NK-92 (cell line): ENCODE measurements around the gene SFXN1.

Experiments
- DNase-seq: peaks from one replicate; lab custom pipeline; 2025; ENCODE audit not compliant: unreplicated experiment; lab: John Stamatoyannopoulos, UW

SFXN1 gene

DNA sequence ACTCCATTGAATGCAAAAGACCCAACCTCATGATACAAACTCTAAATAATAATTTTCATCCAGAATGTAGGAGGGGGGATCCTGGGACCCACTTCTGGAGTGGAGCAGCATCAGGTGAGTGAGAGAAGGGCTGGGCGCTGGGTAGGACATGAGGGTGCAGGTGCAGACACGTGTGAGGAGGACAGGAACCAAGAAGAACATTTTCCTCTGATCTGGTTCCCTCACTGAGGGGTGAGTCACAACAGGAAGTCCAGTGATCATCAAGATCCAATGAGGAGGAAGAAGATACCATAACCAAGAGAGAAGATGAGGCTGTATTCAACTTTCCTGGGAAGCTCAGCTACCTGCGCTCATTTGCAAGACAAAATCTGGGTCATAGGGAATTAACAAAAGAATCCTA lies 57.4 kb downstream of the SFXN1 start:
- no peak for DNase-seq

DNA sequence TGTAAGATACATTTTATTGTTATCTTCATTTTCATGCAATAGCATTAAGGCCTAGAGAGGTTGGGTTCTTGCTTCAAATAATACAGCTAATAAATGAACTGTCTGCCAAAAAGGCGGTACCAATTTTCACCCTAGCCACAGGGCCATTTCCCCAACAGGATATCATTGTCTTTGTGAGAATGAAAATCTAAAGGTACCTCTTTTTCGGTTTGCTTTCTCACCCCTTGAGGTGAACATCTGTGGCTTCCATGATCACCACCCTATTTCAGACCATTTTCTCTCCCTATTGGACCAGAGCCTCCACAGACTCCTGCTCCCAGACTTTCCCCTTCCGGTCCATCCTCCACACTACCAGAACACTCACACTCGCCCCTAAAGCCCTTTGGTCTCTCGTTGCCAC lies 60.2 kb downstream of the SFXN1 start:
- no peak for DNase-seq

DNA sequence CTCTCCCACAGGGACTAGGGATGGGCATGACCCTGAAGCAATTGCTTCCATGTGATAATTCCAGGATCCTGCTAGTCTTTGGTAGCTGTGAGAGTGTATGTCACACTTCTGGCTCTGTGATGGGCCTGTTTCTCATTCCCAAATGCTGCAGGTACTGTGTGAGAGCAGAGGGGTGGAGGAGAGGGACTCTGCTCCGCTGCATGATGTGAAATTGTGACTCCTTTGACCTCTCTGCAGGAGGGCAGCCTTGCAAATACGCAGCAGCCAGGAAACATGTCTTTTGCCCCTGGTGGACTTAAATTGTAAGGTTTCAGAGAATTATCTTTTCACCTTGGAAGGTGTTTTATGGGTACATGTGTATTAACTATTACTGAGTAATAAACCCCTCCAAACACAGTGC lies 61.6 kb downstream of the SFXN1 start:
- no peak for DNase-seq

DNA sequence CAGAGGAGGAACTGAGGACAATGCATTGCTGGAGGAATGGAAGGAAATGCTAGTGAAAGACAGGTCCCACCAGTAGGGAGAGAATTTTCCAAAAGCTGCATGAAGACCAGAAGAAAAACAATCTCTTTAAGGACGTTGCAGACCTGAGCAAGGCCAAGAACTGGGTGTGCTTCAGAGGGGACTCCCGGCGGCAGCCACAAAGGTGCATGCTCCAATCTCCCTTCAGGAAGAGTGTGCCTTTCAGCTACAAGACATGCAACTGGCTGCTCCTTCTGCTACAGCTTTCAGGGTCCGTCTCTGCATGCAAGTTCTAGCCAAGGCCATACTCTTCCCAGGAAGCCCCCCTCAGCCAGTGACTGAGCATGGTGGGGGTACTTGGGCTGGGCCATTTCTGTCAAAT lies 62.9 kb downstream of the SFXN1 start:
- no peak for DNase-seq

DNA sequence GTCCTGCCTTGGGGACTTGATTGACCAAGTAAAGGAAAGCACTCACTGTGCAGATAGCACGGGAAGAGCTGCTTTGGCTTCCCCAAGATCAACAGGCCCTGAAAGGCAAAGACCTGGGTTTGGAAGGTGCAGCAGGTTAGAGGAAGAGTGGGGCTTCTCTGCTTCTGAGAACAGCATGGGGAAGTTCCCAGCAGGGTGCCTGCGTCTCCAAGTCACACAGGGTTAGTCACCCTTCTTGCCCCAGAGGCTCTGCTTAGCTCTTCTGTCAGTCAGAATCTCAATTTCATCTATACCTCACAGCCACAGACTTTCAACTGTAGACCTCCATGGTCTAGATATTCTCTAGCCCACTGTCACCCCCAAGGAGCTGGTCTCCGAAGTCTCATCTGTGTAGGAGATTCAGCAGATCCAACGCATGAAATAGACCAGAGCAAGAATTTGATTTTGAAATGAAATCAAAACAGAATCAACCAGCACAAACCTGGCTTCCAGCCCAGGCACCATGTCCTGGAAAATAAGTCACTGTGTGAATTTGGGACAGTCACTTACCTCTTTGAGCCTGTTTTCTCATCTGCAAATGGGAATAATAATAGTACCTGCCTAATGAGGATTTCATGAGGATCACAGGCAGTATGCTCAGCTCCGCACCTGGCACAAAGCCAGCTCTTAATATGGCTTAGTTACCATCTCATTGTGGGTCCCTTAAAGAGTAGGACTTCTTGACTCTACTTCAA lies 64.0 kb downstream of the SFXN1 start:
- DNase-seq = no peak

DNA sequence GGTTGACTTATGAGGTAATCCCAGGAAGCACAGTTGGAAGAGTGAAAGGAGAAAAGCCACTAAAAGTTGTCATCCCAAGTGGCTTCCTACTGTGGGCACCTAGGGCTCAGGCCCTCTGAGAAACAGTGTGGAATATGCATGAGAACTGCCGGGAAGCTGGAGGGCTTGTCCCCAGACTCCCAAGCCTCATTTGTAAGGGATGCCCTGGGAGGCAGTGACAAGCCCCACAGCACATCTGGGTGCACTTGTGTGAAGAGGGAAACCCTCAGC lies 64.5 kb downstream of the SFXN1 start:
- no peak for DNase-seq

DNA sequence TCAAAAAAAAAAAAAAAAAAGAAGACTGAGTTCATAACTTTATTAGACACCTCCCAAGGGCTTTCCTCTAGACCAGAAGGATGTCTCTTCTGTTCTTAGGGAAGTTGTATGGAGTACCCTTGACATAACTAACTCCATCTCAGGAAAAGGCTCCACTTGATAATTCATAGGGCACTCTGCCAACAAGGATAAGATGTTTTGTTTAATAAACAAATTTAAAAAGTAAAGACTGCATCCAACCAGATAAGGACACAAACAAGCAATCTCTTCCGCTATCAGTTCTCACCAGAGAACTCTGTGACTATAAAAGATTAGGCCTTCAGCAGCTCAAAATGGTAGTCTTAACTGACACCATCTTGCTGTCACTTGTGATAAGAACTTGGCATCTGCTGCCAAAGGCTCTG lies 65.8 kb downstream of the SFXN1 start:
- no peak for DNase-seq

DNA sequence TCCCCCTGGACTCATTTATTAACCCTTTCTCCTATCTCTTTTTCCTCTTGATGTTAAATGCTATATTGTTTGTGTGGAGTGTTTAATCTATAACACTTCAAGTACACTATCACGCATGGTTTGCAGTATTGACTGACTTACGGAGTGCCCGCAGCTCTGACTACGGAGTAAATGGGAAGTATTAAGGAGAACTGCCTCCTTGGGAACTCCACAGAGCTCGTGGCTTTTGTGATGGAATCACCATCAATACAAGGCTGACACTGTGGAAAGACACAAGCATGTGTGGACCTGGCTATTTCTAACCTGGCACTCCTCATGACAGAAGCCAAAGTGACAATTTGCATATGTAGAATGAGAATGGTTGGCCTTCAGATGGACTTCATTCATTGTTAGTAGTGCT lies 66.2 kb downstream of the SFXN1 start:
- no peak for DNase-seq

DNA sequence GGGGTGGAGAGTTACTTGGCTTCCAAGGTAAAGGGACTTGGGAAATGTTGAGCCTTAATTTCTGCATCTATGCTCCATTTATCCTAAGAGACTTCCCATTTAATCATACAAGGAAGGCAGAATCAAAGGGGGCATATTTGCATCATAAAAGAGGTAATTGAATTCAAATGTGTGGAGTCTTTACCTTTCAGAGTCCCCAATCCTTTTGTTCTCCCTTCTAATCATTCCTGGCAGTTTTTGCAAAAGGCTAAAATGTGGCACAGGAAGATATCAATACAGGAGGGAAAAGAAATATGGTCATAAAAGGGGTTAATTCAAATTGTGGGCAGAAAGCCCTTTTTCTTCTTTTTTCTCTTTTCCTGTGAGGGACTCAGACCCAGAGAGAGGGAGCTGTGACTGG lies 69.5 kb downstream of the SFXN1 start:
- DNase-seq = no peak

DNA sequence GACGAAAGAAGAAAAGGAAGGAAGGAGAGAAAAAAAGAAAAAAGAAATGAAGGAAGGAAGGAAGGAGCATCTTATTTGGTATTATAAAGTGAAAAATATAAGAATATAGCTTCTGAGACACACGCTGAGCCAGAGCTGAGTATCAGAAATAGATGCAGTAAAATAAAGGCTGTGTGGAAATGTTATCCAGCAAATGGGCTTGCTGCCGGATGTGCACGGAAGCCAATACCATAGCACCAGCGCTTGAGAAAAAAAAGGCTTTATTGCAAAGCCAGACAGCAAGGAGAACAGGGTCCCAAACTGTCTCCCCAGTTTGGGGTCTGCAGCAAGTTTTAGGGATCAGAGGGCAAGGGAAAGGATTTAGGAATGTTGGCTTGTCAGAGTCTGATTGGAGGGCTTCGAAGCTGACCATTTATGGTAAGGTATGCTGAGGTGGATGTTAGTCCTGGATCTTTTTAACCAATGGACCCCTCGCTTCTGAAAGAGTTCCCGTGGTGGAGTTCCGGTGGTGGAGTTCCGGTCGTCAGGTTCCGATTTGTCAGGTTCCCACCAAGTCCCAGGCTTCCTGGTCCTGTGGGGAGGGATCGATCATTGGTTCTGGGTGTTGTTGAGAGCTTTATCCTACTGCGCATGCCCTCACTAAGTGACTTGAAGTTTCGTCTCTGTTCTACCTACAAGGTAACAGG lies 70.4 kb downstream of the SFXN1 start:
- no peak for DNase-seq

DNA sequence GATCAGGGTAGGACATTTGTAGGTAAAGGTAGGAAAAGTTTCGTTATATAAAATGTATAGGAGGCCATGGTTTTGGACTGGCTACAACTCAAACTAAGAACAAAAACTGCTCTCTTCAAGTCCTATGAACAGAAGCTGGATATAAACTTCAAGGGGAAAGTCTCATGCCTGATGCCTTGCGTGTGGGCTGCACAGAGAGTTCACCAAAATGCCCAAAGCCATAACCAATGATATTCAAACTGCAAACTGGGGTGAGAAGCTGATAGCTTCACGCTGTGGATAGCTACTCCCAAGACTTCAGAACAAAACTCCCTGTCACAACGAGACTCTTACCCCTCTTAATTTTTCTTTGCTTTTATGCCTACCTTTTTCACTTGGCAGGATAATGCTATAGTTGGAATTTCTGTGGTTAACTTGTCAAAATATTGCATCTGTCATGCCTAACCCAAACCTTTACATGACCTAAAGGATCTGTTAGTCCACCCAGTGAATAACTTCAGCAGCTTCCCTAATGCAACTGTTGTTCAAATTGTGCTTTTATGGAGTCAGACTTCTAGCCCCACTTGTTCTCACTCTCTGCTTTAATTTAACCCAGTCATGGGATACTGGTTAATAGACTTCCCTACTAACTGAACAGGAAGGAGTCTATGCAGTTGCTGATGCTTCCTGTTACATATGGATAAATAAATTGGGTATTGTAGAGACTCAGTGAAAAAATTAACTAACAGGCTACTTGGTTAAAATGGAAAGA lies 71.9 kb downstream of the SFXN1 start:
- DNase-seq = no peak

DNA sequence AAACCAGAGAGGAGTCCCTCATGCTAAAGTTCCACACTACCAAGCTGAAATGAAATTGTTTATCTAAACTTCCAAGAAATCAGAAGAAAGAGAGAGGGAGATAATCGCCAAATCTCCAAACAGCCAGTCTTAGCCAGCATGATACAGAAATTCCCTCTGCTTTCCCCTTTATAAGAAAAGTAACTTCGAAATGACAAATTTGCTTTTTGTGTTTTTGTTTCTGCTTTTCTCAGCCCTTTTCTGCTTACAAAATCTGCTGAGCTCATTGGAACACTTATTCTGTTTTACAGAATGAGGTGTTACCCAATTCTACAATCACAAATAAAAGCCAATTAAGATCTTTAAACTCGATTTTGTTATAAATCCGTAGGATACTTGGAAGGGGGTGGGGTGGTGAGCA lies 72.9 kb downstream of the SFXN1 start:
- no peak for DNase-seq

DNA sequence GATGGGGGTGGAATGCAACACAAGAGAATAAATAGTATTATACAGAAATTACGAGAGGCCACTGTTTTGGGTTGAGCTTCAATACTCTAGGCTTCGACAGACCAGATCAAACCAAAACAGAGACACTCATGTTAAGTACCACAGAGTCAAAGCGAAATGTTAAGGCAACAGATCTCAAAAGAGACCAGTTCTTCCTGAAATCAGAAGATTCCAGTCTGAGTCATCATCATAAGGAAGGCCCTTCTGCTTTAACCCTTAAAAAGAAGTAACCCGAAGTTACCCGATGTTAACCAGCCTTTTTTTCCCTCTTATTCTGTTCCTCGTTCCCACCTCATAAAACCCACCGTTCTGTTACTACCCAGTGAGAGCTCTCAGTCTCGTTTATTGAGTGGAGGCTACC lies 75.9 kb downstream of the SFXN1 start:
- no peak for DNase-seq

DNA sequence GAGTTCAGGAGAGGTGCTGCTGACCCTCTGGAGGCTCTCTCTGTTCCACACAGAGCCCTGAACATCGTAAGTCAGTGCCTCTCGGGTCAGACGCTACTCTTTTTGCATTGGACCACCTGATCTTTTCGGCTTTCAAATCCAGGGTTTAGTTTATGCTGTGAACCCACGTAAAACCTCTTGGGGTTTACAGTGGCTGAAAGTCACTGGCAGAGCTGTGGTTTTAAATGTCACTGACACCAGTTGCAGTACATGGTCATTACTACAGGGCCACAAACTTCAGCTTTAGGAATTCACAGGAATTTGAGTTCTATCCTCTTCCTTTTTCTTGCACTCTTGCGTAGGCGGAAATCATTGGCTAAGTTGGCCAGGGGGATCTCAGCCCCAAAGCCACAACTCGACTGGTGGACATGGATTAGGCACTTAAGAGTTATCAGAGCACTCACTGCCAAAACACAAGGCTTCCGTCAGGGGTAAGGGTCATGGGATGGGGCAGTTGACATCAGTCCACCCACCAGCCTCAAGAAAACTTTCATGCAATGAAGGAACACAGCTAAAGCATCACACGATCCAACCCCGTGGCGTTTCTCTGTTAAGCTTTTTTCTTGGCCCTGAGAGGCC lies 76.9 kb downstream of the SFXN1 start:
- DNase-seq = no peak

DNA sequence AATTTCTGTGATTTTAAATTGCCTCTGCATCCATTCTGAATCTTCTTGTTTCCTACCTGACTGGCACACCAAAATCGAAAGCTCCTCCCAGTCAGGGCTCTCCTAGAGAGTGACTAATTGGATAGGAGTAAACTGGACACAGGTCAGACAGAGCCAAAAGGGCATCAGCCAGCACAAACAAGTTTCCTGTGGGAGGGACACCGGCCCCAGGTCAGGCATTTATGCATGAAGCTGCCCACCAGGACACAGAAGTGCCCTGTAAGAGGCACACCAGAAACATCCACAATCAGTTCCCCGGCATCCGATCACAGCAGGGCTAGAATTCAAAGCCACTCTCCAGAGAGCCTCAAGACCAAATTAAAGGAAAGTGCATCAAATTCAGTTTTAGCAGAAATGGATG lies 78.4 kb downstream of the SFXN1 start:
- no peak for DNase-seq

DNA sequence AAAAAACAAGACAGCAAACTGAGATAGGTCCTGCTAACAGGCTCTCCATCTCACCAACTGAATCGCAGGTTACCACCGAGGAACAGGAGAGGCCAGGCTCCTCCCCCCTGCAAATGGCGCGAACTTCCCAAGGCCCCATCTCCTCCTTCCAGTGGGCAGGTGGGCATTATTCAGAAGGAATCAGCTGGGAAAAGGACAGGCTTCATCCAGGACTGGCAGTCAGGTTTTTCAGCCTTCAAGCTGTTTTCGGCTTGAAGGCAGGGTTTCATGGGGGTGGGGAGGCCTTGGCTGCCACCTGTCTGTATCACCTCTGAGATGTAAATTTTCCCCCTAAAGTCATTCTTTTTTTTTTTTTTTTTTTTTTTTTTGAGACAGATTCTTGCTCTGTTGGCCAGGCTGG lies 79.4 kb downstream of the SFXN1 start:
- no peak for DNase-seq

DNA sequence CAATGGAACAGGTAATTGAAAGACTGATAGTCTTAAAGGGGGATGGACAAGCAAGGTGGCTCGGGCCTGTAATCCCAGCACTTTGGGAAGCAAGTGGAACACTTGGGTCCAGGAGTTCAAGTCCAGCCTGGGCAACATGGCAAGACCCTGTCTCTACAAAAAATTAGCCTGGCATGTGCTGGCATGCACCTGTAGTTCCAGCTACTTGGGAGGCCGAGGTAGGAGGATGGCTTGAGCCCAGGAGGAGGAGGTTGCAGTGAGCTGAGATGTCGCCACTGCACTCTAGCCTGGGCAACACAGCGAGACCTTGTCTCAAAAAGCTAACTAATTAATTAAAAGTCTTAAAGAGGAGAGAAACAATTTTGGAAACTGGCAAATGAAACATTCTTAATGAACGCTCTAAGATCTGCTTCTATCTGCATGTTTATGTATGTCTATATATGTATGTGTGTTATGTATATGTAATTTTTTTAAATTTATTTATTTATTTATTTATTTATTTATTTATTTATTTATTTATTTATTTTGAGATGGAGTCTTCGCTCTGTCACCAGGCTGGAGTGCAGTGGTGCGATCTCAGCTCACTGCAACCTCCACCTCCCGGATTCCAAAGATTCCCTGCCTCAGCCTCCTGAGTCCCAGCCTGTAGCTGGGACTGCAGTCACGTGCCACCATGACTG lies 80.6 kb downstream of the SFXN1 start:
- no peak for DNase-seq

DNA sequence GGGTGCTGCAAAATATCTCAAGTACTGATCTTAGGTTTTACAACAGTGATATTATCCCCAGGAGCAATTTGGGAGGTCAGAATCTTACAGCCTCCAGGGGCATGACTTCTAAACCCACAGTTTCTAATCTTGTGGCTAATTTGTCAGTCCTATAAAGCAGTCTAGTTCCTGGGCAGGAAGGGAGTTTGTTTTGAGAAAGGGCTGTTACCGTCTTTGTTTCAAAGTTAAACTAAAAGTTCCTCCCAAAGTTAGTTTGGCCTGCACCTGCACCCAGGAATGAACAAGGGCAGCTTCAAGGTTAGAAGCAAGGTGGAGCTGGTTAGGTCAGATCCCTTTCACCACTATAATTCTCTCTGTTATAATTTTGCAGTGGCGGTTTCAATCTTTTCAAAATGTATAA lies 81.7 kb downstream of the SFXN1 start:
- no peak for DNase-seq

DNA sequence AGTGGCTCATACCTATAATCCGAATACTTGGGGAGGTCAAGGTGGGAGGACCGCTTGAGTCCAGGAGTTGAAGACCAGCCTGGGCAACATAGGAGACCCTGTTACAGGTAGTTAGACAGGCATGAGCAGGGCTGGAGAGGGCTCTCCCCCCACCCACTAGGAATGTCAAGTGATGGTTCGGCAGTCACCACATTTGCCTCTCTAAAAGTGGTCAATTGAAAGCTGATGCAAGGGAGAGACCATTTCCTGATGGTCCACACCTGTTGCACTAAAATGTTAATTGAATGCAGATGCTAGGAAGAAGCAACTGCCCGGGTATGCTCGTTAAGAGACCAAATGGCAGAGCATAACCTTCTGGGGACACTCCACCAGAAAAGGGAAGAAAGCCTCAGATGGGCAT lies 82.7 kb downstream of the SFXN1 start:
- DNase-seq = no peak

DNA sequence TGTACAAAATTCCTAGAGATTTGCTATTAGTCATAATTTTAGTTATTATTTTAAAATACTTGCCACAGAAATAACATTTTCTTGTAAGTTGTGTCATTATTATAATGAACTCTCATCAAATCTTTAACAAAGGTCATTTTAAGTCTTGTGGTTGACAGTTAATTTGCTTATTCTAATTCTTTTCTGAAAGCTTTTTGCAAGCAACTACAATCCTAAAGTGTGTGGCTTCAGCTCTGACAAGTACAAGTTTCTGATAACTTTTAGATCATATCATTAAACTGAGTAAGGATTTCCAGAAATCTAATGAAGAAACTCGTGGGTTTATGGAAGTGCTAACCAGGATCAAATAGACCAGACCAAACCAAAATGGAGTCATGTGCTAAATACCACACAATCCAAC lies 86.4 kb downstream of the SFXN1 start:
- no peak for DNase-seq

DNA sequence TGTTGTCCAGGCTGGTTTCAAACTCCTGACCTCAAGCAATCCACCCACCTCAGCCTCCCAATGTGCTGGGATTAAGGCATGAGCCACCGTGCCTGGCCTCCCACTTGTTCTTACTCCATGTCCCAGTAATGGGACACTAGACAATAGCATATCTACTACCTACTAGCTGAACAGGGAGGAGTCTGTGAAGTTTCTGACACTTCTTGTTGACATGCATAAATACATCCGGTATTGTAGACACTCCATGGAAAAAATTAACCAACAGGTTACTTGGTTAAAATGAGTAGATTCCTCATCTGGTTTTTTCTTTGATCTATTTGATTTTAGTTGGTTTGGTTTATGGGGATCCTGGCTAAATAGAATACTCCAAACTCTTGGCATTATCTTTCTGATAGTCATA lies 88.3 kb downstream of the SFXN1 start:
- no peak for DNase-seq

DNA sequence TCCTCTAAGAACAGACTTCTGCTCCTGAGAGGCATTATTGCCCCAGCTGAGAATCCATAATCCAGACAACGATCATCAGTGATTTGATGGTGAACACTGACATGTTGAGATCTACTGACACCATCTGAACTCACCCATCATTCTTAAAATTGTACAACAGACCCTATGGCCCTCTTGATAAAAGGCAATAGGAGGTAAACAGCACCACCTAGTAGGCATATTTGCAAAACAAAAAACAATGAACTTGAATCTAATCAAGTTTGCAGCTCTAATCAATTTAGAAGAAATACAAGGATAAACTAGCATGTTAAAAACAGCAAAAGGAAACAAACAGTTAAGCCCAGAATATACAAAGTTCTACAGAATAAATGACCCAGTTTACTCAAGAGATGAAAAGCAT lies 89.6 kb downstream of the SFXN1 start:
- no peak for DNase-seq
